HEK293T (cell line): ENCODE results near the gene C14orf132.

Source experiments
- CTCF ChIA-PET: fragments of 350-600 bp; formaldehyde crosslinking; extraction: SDS; loops from one replicate; lab custom pipeline; 2021; ENCODE audit warnings: antibody characterized with exemption, inconsistent platforms; lab: Yijun Ruan, JAX
- POLR2A ChIA-PET: fragments of 350-600 bp; formaldehyde crosslinking; extraction: SDS; loops from one replicate; lab custom pipeline; 2020; ENCODE audit warnings: antibody characterized with exemption, inconsistent platforms; lab: Yijun Ruan, JAX
- DNase-seq: peaks from one replicate; pipeline ENCODE4 v3.0.0; 2012; ENCODE audit warnings: mixed read lengths; ENCODE audit errors: extremely low spot score
- ARNT ChIP-seq: fragments of 450-650 bp; IDR thresholded peaks from 2 replicates; pipeline ENCODE4 v1.6.1; 2017; ENCODE audit warnings: mild to moderate bottlenecking
- BHLHE40 ChIP-seq: fragments of 450-650 bp; IDR thresholded peaks from 2 replicates; pipeline ENCODE4 v1.6.1; 2016; ENCODE audit warnings: mild to moderate bottlenecking, moderate library complexity, borderline replicate concordance
- CTBP1 ChIP-seq: fragments of 450-650 bp; IDR thresholded peaks from 2 replicates; pipeline ENCODE4 v1.6.1; 2016; ENCODE audit warnings: borderline replicate concordance
- ELF4 ChIP-seq: fragments of 450-650 bp; IDR thresholded peaks from 2 replicates; pipeline ENCODE4 v1.6.1; 2017; ENCODE audit warnings: antibody characterized with exemption
- FOXA1 ChIP-seq: fragments of 450-650 bp; IDR thresholded peaks from 2 replicates; pipeline ENCODE4 v1.6.1; 2016; ENCODE audit warnings: mild to moderate bottlenecking
- FOXK2 ChIP-seq: fragments of 450-650 bp; IDR thresholded peaks from 2 replicates; pipeline ENCODE4 v1.6.1; 2016; ENCODE audit warnings: mild to moderate bottlenecking
- FOXM1 ChIP-seq: fragments of 450-650 bp; IDR thresholded peaks from 2 replicates; pipeline ENCODE4 v1.6.1; 2017; ENCODE audit warnings: mild to moderate bottlenecking, borderline replicate concordance
- HDGF ChIP-seq: fragments of 450-650 bp; IDR thresholded peaks from 2 replicates; pipeline ENCODE4 v1.6.1; 2017; ENCODE audit warnings: antibody characterized with exemption, borderline replicate concordance
- L3MBTL2 ChIP-seq: fragments of 450-650 bp; conservative IDR thresholded peaks from 2 replicates; pipeline ENCODE4 v1.6.1; 2016; ENCODE audit warnings: mild to moderate bottlenecking
- LEF1 ChIP-seq: fragments of 450-650 bp; IDR thresholded peaks from 2 replicates; pipeline ENCODE4 v1.6.1; 2017; ENCODE audit warnings: mild to moderate bottlenecking, borderline replicate concordance
- NFRKB ChIP-seq: fragments of 450-650 bp; IDR thresholded peaks from 2 replicates; pipeline ENCODE4 v1.6.1; 2016; ENCODE audit warnings: mild to moderate bottlenecking, moderate library complexity
- SP1 ChIP-seq: fragments of 450-650 bp; IDR thresholded peaks from 2 replicates; pipeline ENCODE4 v1.6.1; 2017
- SUZ12 ChIP-seq: fragments of 450-650 bp; IDR thresholded peaks from 2 replicates; pipeline ENCODE4 v1.6.1; 2016; ENCODE audit warnings: mild to moderate bottlenecking
- TARDBP ChIP-seq: fragments of 450-650 bp; IDR thresholded peaks from 2 replicates; pipeline ENCODE4 v1.6.1; 2016
- ZNF384 ChIP-seq: fragments of 450-650 bp; IDR thresholded peaks from 2 replicates; pipeline ENCODE4 v1.6.1; 2016
- TF ChIP-seq, protein P1 (sequence below): fragments of 450-650 bp; IDR thresholded peaks from 2 replicates; pipeline ENCODE4 v1.6.1; 2016

The C14orf132 gene

DNA sequence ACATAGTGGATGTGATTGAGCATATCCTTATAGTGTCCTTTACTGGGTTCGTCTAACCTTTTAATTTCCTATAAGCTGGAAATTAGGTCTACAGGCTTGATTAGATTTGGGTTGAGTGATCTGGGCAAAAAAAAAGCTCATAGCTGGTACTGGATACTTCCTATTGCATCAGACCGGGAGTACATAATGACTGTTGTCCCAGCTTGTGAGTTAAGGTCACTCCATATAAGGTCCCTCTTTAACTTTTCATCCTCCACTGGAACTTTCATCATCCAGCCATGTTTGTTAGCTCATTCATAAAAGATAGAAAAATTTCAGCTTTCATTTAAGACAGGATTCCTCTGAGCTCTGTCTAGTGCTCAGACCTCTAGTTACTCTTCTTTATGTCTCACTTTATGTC is 80.8 kb downstream of the C14orf132 start:
- POLR2A ChIA-PET = no interaction called here
- no peak for DNase-seq
- TF ChIP-seq CTBP1 (no peak), NFRKB (no peak), FOXK2 (no peak), SUZ12 (no peak), FOXA1 (no peak), SP1 (no peak), BHLHE40 (no peak), LEF1 (no peak), TARDBP (no peak), L3MBTL2 (no peak), ZNF384 (no peak)
- CTCF ChIA-PET = interaction anchor here (0.6 to 1.2 kb wide), 3 partner anchors 19 to 155 kb away, joined by 3 to 4 read pairs (median 4); no protein-coding TSS in a partner anchor

DNA sequence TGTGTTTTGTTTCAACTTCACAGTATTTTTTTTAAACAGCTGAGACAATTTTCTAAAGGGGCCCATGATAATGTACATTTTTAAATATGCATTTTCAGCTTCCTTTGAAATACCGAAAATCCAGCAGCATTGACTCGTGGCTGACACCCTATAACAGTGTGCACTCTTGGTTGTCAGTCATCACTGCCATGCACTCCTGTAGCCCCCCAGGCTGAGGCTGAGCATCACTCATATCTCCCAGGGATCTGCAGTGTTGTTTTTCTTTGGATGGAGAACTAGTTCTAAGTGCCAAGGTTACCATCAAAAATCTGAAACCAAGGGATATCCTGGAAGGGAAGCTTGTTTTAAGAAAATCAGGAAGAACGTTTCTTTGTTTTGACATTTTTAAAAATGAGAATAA is 81.2 kb downstream of the C14orf132 start:
- TF ChIP-seq SP1 (no peak), CTBP1 (no peak), ARNT (no peak), SUZ12 (no peak), NFRKB (no peak), TARDBP (no peak), HDGF (no peak), FOXA1 (no peak), FOXM1 (no peak)
- TF ChIP-seq, protein P1, sequence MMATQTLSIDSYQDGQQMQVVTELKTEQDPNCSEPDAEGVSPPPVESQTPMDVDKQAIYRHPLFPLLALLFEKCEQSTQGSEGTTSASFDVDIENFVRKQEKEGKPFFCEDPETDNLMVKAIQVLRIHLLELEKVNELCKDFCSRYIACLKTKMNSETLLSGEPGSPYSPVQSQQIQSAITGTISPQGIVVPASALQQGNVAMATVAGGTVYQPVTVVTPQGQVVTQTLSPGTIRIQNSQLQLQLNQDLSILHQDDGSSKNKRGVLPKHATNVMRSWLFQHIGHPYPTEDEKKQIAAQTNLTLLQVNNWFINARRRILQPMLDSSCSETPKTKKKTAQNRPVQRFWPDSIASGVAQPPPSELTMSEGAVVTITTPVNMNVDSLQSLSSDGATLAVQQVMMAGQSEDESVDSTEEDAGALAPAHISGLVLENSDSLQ = no peak
- CTCF ChIA-PET = interaction anchor here (0.6 to 1.2 kb wide), 3 partner anchors 20 to 155 kb away, joined by 3 to 4 read pairs (median 4); no protein-coding TSS in a partner anchor
- POLR2A ChIA-PET = no interaction called here
- no peak for DNase-seq

DNA sequence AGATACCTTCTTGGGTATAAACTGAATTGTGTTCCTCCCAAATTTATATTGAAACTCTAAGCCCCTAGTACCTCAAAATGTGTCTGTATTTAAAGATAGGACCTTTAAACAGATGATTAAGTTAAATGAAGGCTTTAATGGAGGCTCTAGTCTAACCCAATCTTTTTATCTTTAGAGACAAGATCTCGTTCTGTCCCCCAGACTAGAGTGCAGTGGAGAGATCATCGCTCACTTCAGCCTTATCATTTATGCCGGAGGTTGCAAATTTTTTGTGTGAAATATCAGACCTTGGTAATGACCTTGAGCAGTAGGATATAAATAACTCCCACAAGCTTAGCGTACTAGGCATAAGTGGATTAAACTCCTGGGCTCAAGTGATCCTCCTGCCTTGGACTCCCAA is 81.8 kb downstream of the C14orf132 start:
- POLR2A ChIA-PET = no interaction called here
- CTCF ChIA-PET = no interaction called here
- no peak for TF ChIP-seq CTBP1
- TF ChIP-seq ZNF384 = no peak
- TF ChIP-seq FOXM1 = no peak
- TF ChIP-seq NFRKB = no peak
- no peak for TF ChIP-seq FOXA1
- TF ChIP-seq HDGF = no peak
- no peak for TF ChIP-seq FOXK2
- TF ChIP-seq ELF4 = no peak
- no peak for TF ChIP-seq LEF1
- DNase-seq = no peak

DNA sequence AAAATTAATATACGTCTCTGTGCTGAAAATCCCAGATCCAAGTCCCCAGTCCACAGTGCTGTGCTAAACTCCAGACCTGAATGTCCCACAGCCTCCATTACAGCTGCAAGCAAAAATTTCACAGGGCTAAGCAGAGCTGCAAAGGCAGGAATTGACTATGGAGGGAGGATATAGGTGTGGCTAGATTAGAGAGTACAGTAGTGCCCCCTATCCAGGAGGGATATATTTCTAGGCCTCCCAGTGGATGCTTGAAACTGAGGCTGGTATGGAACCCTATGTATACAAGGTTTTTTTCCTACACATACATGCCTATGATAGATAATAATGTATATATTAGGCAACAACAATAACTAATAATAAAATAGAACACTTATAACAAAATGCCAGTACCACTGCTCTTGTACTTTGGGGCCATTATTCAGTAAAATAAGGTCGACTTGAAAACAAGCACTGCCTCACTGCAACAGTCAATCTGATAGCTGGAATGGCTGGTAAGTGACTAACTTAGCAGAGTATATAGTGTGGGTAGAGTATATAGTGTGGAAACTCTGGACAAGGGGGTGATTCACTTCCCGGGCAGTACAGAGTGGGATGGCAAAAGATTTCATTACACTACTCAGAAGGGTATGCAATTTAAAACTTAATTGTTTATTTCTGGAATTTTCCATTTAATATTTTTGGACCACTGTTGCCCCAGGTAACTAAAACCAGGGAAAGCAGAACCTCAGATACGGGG is 82.7 kb downstream of the C14orf132 start:
- CTCF ChIA-PET = no interaction called here

DNA sequence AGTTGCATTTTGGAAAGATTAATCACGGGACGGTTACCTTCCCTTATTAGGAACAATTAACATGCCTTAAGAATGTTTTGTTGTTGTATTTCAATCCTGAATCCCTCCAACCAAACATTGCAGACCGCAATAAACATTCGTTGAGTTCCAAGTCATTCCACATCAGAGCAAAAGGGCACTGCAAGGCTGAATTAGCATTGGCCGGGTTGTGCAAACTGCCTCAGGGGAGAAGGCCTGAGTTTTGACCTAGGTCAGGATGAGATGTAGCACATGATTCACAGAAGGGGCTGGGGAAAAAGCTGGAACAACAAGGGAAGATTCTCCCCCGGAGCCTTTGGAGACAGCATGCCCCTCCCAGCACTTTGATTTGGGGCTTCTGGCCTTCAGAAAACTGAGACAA is 83.3 kb downstream of the C14orf132 start:
- ChIA-PET POLR2A (no interaction called here), CTCF (no interaction called here)
- DNase-seq = no peak
- TF ChIP-seq LEF1 = no peak
- no peak for TF ChIP-seq HDGF
- TF ChIP-seq L3MBTL2 = no peak
- TF ChIP-seq FOXA1 = no peak
- TF ChIP-seq SP1 = no peak
- TF ChIP-seq FOXK2 = no peak
- TF ChIP-seq, protein P1 = no peak
- no peak for TF ChIP-seq ARNT
- no peak for TF ChIP-seq SUZ12
- TF ChIP-seq TARDBP = no peak
- no peak for TF ChIP-seq FOXM1
- no peak for TF ChIP-seq BHLHE40
- no peak for TF ChIP-seq ZNF384
- TF ChIP-seq NFRKB = no peak

More for the DNA sequence above, 82.7 kb downstream of the C14orf132 start:
- POLR2A ChIA-PET = no interaction called here
- no peak for DNase-seq
- no peak for TF ChIP-seq FOXK2
- TF ChIP-seq ARNT = no peak
- TF ChIP-seq, protein P1 = no peak
- TF ChIP-seq LEF1 = no peak
- no peak for TF ChIP-seq ELF4
- TF ChIP-seq ZNF384 = no peak
- TF ChIP-seq L3MBTL2 = no peak
- TF ChIP-seq SP1 = no peak
- no peak for TF ChIP-seq BHLHE40
- no peak for TF ChIP-seq CTBP1
- TF ChIP-seq TARDBP = no peak
- TF ChIP-seq FOXA1 = no peak
- no peak for TF ChIP-seq NFRKB
- no peak for TF ChIP-seq SUZ12
- TF ChIP-seq HDGF = no peak
- TF ChIP-seq FOXM1 = no peak

DNA sequence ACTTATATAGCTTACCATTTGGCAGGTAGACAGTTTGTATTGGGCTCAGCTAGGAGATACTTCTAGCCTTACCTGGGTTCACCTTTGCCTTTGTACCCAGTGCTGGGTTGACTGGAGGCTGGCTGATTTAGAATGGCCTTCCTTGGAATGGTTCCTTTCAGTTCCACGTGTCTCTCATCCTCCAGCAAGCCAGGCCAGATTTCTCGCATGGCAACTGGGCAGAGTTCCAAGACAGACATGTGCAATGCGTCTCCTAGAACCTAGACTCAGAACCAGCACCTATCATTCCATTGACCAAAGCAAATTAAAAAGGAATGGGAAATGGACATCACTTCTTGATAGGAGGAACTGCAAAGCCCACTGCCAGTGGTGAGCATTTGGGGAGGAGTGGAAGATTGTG is 86.4 kb downstream of the C14orf132 start:
- ChIA-PET POLR2A (no interaction called here), CTCF (interaction anchor here (0.9 kb wide), 1 partner anchor 27 kb away, joined by 3 read pairs; no protein-coding TSS in a partner anchor)
- no peak for DNase-seq
- TF ChIP-seq, protein P1 = no peak
- TF ChIP-seq BHLHE40 (no peak), L3MBTL2 (no peak), FOXK2 (no peak), ARNT (no peak), LEF1 (no peak)
